ENCODE measurements around the gene DDX1.

Gene DDX1

DNA sequence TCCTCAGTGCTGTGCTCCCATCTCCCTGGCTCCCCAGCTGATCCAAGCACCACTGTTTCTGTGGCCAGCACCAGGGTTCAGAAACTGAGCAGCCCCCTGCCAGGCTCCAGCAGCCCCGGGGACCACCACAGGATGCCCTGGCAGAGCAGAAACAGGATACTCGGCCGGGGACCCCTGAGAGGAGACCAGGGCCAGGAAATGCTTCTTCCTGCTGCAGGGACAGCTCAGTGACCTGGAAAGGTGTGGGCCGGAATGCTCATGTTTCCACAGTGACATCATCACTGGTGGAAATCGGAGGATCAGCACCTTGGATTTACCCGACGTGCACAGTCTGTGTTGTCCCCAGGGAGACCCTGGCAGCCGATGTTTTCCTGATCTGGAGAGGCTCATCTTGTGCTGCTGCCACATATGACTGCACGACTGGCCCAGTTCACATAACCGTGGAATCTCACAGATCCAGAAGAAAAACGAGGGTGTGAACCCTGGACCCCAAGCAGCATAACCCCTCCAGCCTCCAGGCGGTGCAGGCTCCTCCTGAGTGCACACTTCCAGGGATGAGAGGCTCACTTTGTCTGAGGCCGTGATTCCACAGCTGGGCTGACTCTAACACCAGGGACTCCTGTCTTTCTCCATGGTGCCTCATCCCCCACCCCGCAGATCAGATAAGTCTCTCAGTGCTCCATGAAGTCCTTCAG lies 58.0 kb downstream of the DDX1 start:
- Histone ChIP-seq H3K27ac (ENCODE audit: low read depth, low read length) (no peak overlapping the region), H2AFZ (ENCODE audit: low read depth, low read length, severe bottlenecking) (no peak overlapping the region), H3K4me3 (ENCODE audit: insufficient read depth, low read length, poor library complexity, severe bottlenecking) (no peak overlapping the region), H3K9ac (ENCODE audit: low read length) (no peak overlapping the region), H3K27me3 (ENCODE audit: low read length) (no peaks in the 10 kb centered on the region), H3K79me2 (ENCODE audit: insufficient read depth, low read length) (no peaks in the 10 kb centered on the region), H3F3A (ENCODE audit: insufficient read depth) (no peaks in the 10 kb centered on the region), H3K4me2 (ENCODE audit: low read depth, low read length, poor library complexity, severe bottlenecking) (no peak overlapping the region), H3K9me2 (replicated peaks; ENCODE audit: insufficient read depth, low read length) (no peaks in the 10 kb centered on the region), H4K20me1 (ENCODE audit: low read depth, low read length) (no peaks in the 10 kb centered on the region), H3K9me3 (ENCODE audit: insufficient read depth, low read length) (no peaks in the 10 kb centered on the region), H3K36me3 (ENCODE audit: low read length) (no peaks in the 10 kb centered on the region)
- TF ChIP-seq, protein P1, sequence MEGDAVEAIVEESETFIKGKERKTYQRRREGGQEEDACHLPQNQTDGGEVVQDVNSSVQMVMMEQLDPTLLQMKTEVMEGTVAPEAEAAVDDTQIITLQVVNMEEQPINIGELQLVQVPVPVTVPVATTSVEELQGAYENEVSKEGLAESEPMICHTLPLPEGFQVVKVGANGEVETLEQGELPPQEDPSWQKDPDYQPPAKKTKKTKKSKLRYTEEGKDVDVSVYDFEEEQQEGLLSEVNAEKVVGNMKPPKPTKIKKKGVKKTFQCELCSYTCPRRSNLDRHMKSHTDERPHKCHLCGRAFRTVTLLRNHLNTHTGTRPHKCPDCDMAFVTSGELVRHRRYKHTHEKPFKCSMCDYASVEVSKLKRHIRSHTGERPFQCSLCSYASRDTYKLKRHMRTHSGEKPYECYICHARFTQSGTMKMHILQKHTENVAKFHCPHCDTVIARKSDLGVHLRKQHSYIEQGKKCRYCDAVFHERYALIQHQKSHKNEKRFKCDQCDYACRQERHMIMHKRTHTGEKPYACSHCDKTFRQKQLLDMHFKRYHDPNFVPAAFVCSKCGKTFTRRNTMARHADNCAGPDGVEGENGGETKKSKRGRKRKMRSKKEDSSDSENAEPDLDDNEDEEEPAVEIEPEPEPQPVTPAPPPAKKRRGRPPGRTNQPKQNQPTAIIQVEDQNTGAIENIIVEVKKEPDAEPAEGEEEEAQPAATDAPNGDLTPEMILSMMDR (IDR thresholded peaks at IDR 0.05; ENCODE audit: insufficient read depth, low read length, poor library complexity, severe bottlenecking) = no peak
- no peak for TF ChIP-seq EZH2phosphoT487 (conservative IDR thresholded peaks at IDR 0.05; ENCODE audit: low read length)

DNA sequence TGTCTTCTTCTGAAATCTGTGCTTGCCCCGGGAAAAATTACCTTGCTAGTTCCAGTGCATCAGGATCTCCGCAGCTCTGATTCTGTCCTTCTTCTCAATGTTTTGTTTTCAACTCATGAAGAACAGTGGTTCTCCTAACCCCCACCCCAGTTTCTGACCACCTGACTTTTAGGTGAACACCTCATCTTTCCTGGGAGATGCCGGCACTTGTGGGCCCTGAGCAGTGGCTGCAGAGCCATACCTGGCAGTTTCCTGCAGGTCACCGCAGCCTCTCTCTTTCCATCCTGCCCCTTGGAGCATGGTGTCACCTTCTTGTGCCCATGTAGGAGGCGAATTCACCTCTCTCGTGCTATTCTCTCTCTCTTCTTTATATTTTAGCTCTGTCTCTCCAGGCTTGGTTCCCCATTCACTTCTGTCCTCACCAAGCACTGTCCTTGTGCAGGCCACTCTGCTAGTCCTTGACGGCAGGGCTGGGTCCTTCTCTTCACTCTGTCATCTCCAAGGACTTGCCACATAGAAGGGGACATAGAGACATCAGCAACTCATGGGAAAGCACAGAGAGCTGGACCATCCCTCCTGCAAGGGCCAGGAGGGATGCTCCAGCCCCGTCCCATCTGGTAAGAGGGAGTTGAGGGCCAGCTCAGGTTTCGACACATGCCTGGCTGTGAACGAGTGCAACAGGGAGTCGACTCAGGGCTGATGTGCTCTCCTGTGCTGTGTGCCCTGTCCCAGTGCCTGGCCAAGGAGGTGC lies 59.1 kb downstream of the DDX1 start:
- Histone ChIP-seq H2AFZ (ENCODE audit: low read depth, low read length, severe bottlenecking) (no peak overlapping the region), H4K20me1 (ENCODE audit: low read depth, low read length) (no peaks in the 10 kb centered on the region), H3K4me3 (ENCODE audit: insufficient read depth, low read length, poor library complexity, severe bottlenecking) (no peak overlapping the region), H3F3A (ENCODE audit: insufficient read depth) (no peaks in the 10 kb centered on the region), H3K4me2 (ENCODE audit: low read depth, low read length, poor library complexity, severe bottlenecking) (no peak overlapping the region), H3K9me2 (replicated peaks; ENCODE audit: insufficient read depth, low read length) (no peaks in the 10 kb centered on the region), H3K36me3 (ENCODE audit: low read length) (no peaks in the 10 kb centered on the region), H3K9me3 (ENCODE audit: insufficient read depth, low read length) (no peaks in the 10 kb centered on the region), H3K9ac (ENCODE audit: low read length) (no peak overlapping the region), H3K27ac (ENCODE audit: low read depth, low read length) (no peak overlapping the region), H3K79me2 (ENCODE audit: insufficient read depth, low read length) (no peaks in the 10 kb centered on the region), H3K27me3 (ENCODE audit: low read length) (no peaks in the 10 kb centered on the region)
- TF ChIP-seq, protein P1 (IDR thresholded peaks at IDR 0.05; ENCODE audit: insufficient read depth, low read length, poor library complexity, severe bottlenecking) = no peak
- no peak for TF ChIP-seq EZH2phosphoT487 (conservative IDR thresholded peaks at IDR 0.05; ENCODE audit: low read length)

DNA sequence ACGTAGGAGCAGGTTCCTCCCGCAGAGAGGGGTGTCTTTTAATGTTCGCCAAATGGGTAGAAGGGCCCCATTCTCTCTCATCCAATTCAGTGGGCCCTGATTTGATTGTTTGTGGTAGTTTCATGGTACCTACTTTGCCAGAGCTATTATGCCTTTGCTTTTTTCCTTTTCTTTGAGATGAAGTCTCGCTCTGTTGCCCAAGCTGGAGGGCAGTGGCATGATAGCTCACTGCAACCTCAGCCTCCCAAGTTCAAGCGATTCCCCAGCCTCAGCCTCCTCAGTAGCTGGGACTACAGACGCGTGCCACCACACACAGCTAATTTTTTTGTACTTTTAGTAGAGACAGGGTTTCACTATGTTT lies 59.7 kb downstream of the DDX1 start:
- no peaks in the 10 kb centered on the region for H3K79me2 ChIP-seq (ENCODE audit: insufficient read depth, low read length)
- H2AFZ ChIP-seq (ENCODE audit: low read depth, low read length, severe bottlenecking) = no peak overlapping the region
- no peaks in the 10 kb centered on the region for H3K9me2 ChIP-seq (replicated peaks; ENCODE audit: insufficient read depth, low read length)
- no peak overlapping the region for H3K4me3 ChIP-seq (ENCODE audit: insufficient read depth, low read length, poor library complexity, severe bottlenecking)
- H3K4me2 ChIP-seq (ENCODE audit: low read depth, low read length, poor library complexity, severe bottlenecking) = no peak overlapping the region
- no peaks in the 10 kb centered on the region for H3K36me3 ChIP-seq (ENCODE audit: low read length)
- no peaks in the 10 kb centered on the region for H3K9me3 ChIP-seq (ENCODE audit: insufficient read depth, low read length)
- no peak overlapping the region for H3K27ac ChIP-seq (ENCODE audit: low read depth, low read length)
- no peak overlapping the region for H3K9ac ChIP-seq (ENCODE audit: low read length)
- no peaks in the 10 kb centered on the region for H3F3A ChIP-seq (ENCODE audit: insufficient read depth)
- TF ChIP-seq, protein P1 (IDR thresholded peaks at IDR 0.05; ENCODE audit: insufficient read depth, low read length, poor library complexity, severe bottlenecking) = no peak
- TF ChIP-seq EZH2phosphoT487 (conservative IDR thresholded peaks at IDR 0.05; ENCODE audit: low read length) = no peak
- H3K27me3 ChIP-seq (ENCODE audit: low read length) = no peaks in the 10 kb centered on the region
- H4K20me1 ChIP-seq (ENCODE audit: low read depth, low read length) = no peaks in the 10 kb centered on the region
